Measurements from ENCODE around the gene TRAPPC14. TPM values are rescaled to one million over a fixed set of nuclear protein-coding genes. Genes with fewer than 3 reads are reported as not detected.
A peak's percentile ranks its signal among the peaks of the same experiment; 100 is the strongest.

TRAPPC14 gene
- total and polyA plus RNA-seq, 9 of the 15 experiments (the other 6 are each of a cell fraction or from before 2014, with no cell fraction given), result 0.42 to 45.9 (median 18.2) TPM

GRCh38 chr7:100190048-100190711, 31.7 kb upstream of the TRAPPC14 start (continued):
- TF ChIP-seq, protein P1, sequence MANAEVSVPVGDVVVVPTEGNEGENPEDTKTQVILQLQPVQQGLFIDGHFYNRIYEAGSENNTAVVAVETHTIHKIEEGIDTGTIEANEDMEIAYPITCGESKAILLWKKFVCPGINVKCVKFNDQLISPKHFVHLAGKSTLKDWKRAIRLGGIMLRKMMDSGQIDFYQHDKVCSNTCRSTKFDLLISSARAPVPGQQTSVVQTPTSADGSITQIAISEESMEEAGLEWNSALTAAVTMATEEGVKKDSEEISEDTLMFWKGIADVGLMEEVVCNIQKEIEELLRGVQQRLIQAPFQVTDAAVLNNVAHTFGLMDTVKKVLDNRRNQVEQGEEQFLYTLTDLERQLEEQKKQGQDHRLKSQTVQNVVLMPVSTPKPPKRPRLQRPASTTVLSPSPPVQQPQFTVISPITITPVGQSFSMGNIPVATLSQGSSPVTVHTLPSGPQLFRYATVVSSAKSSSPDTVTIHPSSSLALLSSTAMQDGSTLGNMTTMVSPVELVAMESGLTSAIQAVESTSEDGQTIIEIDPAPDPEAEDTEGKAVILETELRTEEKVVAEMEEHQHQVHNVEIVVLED (CRISPR knock-in tag; IDR thresholded peaks at IDR 0.05), result peak; percentile 41; the same call in 1 of the 2 replicates
- TF ChIP-seq SIN3A (IDR thresholded peaks at IDR 0.05; ENCODE audit: borderline replicate concordance in 2 of 2, control insufficient read depth in 1 of 2, low read depth in 2 of 2, low read length in 2 of 2), result no peak
- TF ChIP-seq, protein P2, sequence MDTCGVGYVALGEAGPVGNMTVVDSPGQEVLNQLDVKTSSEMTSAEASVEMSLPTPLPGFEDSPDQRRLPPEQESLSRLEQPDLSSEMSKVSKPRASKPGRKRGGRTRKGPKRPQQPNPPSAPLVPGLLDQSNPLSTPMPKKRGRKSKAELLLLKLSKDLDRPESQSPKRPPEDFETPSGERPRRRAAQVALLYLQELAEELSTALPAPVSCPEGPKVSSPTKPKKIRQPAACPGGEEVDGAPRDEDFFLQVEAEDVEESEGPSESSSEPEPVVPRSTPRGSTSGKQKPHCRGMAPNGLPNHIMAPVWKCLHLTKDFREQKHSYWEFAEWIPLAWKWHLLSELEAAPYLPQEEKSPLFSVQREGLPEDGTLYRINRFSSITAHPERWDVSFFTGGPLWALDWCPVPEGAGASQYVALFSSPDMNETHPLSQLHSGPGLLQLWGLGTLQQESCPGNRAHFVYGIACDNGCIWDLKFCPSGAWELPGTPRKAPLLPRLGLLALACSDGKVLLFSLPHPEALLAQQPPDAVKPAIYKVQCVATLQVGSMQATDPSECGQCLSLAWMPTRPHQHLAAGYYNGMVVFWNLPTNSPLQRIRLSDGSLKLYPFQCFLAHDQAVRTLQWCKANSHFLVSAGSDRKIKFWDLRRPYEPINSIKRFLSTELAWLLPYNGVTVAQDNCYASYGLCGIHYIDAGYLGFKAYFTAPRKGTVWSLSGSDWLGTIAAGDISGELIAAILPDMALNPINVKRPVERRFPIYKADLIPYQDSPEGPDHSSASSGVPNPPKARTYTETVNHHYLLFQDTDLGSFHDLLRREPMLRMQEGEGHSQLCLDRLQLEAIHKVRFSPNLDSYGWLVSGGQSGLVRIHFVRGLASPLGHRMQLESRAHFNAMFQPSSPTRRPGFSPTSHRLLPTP (IDR thresholded peaks at IDR 0.05; ENCODE audit: borderline replicate concordance, extremely low read depth, insufficient read length), result no peak
- TF ChIP-seq CHD2 (IDR thresholded peaks at IDR 0.05; ENCODE audit: low read depth, low read length), result no peak
- TF ChIP-seq HDAC3 (IDR thresholded peaks at IDR 0.05; ENCODE audit: borderline replicate concordance, partially characterized antibody), result no peak
- TF ChIP-seq, protein P3, sequence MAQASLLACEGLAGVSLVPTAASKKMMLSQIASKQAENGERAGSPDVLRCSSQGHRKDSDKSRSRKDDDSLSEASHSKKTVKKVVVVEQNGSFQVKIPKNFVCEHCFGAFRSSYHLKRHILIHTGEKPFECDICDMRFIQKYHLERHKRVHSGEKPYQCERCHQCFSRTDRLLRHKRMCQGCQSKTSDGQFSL (CRISPR knock-in tag; IDR thresholded peaks at IDR 0.05), result no peak
- TF ChIP-seq, protein P3 (tag; IDR thresholded peaks at IDR 0.05), result no peak
- TF ChIP-seq ZNF778 (CRISPR knock-in tag; IDR thresholded peaks at IDR 0.05), result no peak
- no peak for TF ChIP-seq MNT (conservative IDR thresholded peaks at IDR 0.05)
- TF ChIP-seq ZKSCAN8 (CRISPR knock-in tag; IDR thresholded peaks at IDR 0.05), result no peak
- TF ChIP-seq TEAD2 (tag; IDR thresholded peaks at IDR 0.05), result no peak
- no peak for TF ChIP-seq E2F8 (IDR thresholded peaks at IDR 0.05; ENCODE audit: low read depth, partially characterized antibody)
- no peak for TF ChIP-seq XRCC3 (IDR thresholded peaks at IDR 0.05)
- no peak for TF ChIP-seq MCM2 (IDR thresholded peaks at IDR 0.05; ENCODE audit: low read depth)
- no peak for TF ChIP-seq ZNF431 (CRISPR knock-in tag; IDR thresholded peaks at IDR 0.05)
- no peak for TF ChIP-seq ZNF282 (CRISPR knock-in tag; IDR thresholded peaks at IDR 0.05)
